Measurements from ENCODE around the gene SOX4.

SOX4 gene

GRCh38 chr6:21613809-21614208 is 20.3 kb downstream of the SOX4 start:
- DNase-seq (ENCODE audit: low spot score), result no peak

GRCh38 chr6:21614226-21614625 is 20.7 kb downstream of the SOX4 start:
- DNase-seq (ENCODE audit: low spot score), result no peak

- DNase-seq (ENCODE audit: low spot score), result no peak
These were observed 22.0 kb downstream of the SOX4 start for GRCh38 chr6:21615504-21615903.

- DNase-seq (ENCODE audit: low spot score), result no peak
These were observed 22.5 kb downstream of the SOX4 start for GRCh38 chr6:21616005-21616404.

- no peak for DNase-seq (ENCODE audit: low spot score)
These were observed 32.1 kb downstream of the SOX4 start for GRCh38 chr6:21625642-21626041.

GRCh38 chr6:21626756-21627155 is 33.2 kb downstream of the SOX4 start:
- DNase-seq (ENCODE audit: low spot score), result no peak

GRCh38 chr6:21628160-21628559 is 34.6 kb downstream of the SOX4 start:
- DNase-seq (ENCODE audit: low spot score), result no peak

- DNase-seq (ENCODE audit: low spot score), result no peak
These were observed 40.1 kb downstream of the SOX4 start for GRCh38 chr6:21633511-21634109.

- DNase-seq (ENCODE audit: low spot score), result no peak
These were observed 41.0 kb downstream of the SOX4 start for GRCh38 chr6:21634582-21634981.

GRCh38 chr6:21636876-21637275 is 43.3 kb downstream of the SOX4 start:
- DNase-seq (ENCODE audit: low spot score), result no peak

GRCh38 chr6:21639316-21639715 is 45.8 kb downstream of the SOX4 start:
- no peak for DNase-seq (ENCODE audit: low spot score)
